Occipital lobe (tissue), 2 donors: ENCODE measurements around the gene UNK. TPM values are rescaled to one million over a fixed set of nuclear protein-coding genes. Genes with fewer than 3 reads are reported as not detected.
"Not testable (repeated sequence)": the region's sequence is repeated elsewhere in the genome, so short reads cannot be mapped to it uniquely, and the experiment has no call there.

Experiments
- DNase-seq: peaks from one replicate; lab custom pipeline; 2025; lab: John Stamatoyannopoulos, UW
- total RNA-seq: library from RNA; depleted of rRNA; stranded (reverse); fragments of >200 nt; gene quantifications from one replicate; pipeline ENCODE4 v1.2.3, GENCODE V29; 2014

The UNK gene
- total RNA-seq, 1 donor from 2014 or later, result 29.2 TPM

DNA sequence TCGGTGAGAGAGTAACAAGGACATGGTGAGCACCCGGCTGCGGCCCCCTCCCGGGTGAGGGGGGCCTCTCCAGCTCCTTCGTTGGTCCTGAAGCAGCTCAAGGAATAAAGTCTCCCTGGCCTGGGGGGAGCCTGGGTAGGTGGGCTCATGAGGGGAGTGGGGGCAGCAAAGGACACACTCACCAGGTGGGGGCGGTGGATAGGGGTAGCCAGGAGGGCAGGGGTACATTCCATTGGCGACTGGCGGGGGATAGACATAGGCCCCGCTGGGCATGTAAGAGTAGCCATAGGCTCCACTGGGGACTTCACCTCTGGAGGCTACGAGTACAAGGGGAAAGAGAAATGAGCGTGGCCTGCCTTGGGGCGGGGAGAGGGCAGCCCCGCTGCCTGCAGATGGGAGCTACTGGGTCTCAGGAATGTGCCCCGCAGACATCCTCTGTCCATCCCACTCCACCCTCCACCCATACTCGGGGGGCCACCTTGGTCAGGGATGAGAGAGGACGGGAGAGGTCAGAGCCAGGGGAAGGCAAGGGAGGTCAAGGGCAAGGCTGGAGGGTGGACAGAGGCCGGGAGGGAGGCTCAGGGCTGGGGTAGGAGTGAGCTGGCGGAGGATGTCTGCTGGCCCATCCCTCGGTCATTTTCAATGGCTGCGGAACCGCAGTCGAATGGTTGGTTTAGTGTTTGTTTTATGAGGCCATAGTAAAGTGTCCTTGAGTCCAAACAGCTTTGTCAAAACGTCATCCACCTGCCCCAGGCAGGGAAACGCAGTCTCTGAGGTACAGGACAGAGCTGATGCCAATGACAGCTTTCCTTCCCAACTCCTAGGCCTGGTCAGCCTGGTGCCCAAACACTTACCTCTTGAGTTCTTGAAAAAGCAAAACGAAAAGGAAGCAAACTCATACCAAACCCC, 63.3 kb downstream of the UNK start:
- DNase-seq, result no peak

DNA sequence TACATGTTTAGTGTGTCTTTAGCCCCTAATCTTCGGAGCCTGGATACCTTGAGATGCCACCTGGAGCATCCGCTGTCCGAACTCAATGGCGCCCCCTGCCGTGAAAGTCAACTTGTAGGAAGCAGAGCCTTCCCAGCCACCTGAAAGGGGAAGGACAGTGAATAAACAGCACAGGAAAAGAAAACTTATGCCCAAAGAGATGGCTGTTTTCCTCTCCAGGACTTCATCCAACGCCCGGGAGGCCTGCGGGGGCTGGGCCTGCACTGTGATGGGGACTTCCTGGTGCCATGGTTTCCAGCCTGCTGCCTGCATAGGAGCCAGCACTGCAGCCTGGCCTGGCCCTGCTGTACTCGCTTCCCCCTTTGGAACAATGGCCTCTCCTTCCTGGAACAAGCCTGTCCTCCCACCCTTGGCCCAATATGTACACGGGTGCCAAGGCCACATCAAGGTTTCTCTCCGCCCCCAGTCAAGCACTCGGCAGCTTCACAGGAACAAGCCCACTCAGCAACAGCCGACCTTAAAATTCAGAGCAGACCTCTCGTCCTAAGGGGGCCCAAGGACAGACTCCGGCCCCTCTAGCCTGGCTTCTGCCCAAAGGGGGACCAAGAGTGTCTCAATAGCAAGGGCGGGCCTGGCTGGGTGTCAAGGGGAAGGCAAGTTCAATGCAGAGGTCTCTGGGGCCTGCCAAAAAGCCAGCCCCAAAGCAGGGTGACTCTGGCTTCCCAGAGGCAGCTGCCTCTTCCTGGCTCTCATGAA, 64.1 kb downstream of the UNK start:
- peak; percentile 46 for DNase-seq

- DNase-seq, result no peak
Measured at GRCh38 chr17:75849279-75849646, 64.7 kb downstream of the UNK start.

- no peak for DNase-seq
Measured at GRCh38 chr17:75849724-75850123, 65.1 kb downstream of the UNK start.

DNA sequence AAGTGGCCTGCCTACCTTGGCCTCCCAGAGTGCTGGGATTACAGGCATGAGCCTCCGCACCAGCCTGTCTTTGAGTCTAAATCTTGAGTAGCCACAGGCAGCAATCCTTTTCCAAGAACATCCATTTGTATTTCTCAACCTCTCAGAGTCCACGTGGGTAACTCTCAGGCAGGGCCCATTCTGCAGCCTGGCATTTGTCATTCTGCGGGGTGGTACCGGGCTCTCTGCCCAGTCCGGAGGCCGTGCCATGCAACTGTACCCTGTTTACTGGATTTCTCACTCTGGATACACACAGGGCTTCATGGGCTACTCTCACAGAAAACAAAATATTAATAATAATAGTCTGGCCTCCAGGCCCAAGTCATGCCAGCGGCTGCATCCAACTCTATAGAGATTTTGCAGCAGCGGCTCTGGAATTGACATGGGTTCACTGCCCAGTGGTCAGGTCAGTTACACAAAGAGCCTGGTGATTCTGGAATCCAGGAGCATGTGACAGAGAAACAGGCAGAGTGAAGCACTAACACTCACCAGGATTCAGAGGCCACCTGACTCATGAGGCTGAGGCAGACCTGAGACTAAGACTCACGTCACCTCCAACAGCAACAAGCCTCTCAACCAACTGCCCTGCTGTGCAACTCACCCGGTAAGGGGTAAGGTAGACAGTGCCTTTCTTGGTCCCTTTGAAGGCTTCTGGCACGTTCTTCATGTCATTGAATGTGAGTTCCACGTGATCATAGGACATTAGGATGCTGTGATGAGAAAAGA, 66.5 kb downstream of the UNK start:
- DNase-seq, result no peak

GRCh38 chr17:75851693-75851991, 67.0 kb downstream of the UNK start:
- DNase-seq, result not testable (repeated sequence)

DNA sequence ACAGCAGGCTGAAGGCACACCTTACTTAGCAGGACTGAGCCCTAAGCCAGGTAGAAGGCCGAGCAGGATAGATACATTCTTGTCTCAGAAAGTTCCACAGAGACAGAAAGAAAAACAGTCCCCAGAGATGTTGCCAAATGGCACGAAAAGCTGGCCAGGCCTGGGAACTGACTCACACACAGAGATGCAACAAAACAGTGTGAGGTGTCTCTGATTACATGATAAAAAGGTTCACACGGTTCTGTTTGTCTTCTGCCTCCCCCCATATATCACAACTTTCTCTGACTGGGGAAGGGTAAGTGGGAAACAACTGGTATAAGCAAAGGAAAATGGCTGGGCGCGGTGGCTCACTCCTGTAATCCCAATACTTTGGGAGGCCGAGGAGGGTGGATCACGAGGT, 68.8 kb downstream of the UNK start:
- DNase-seq, result no peak

DNA sequence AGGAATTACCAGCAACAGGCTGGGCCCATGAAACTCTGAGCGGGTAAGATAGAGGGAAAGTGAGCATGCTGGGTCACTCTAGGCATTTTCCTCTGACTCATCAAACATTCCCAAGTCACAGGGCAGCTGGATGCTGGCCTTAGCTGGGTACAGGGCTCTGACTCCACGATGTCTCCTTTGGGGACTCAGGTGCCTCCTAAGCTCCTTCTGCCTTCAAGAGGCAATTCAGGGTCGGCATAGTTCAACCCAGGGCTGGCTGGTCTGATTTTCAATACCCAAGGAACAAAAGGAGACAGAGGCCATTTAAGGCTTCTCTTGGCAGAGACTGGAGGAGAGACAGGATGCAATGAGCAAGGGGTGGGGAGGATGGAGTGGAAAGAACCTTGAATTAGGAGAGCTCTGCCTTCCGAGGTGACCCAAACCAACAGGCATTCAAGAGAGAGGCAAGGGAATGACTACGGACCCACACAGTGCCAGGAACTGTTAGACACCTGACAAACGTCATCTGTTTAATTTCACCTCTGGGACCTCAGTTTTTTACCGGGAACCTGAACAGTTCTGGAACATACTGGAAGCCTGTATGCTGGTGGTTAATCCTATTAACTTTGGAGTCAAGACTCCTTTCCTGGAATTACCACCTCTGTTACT, 69.6 kb downstream of the UNK start:
- no peak for DNase-seq

GRCh38 chr17:75854881-75855309, 70.3 kb downstream of the UNK start:
- no peak for DNase-seq

- peak; percentile 99 for DNase-seq
Measured at GRCh38 chr17:75855310-75856061, 70.9 kb downstream of the UNK start, which contains the start of gene WBP2. Gene WBP2 (minus strand): TSS chr17:75855335. CDS start chr17:75855297, 38 bp downstream.

GRCh38 chr17:75856062-75856756, 71.6 kb downstream of the UNK start:
- no peak for DNase-seq

- DNase-seq, result not testable (repeated sequence)
Measured at GRCh38 chr17:75859358-75859757, 74.8 kb downstream of the UNK start.

- no peak for DNase-seq
Measured at GRCh38 chr17:75861927-75862317, 77.3 kb downstream of the UNK start.

GRCh38 chr17:75864448-75864871, 79.9 kb downstream of the UNK start:
- no peak for DNase-seq

DNA sequence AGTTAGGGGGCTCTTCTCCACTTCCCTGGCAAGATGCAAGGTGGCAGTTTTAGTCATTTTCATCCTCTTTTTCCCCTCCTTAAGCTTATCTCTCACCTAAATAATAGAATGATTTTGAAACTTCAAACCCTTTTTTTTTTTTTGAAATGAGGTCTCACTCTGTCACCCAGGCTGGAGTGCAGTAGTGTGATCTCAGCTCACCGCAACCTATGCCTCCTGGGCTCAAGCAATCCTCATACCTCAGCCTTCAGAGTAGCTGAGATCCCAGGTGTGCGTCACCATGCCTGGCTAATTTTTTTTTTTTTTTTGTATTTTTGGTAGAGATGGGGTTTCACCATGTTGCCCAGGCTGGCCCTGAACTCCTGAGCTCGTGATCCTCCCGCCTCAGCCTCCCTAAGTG, 80.3 kb downstream of the UNK start:
- not testable (repeated sequence) for DNase-seq

DNA sequence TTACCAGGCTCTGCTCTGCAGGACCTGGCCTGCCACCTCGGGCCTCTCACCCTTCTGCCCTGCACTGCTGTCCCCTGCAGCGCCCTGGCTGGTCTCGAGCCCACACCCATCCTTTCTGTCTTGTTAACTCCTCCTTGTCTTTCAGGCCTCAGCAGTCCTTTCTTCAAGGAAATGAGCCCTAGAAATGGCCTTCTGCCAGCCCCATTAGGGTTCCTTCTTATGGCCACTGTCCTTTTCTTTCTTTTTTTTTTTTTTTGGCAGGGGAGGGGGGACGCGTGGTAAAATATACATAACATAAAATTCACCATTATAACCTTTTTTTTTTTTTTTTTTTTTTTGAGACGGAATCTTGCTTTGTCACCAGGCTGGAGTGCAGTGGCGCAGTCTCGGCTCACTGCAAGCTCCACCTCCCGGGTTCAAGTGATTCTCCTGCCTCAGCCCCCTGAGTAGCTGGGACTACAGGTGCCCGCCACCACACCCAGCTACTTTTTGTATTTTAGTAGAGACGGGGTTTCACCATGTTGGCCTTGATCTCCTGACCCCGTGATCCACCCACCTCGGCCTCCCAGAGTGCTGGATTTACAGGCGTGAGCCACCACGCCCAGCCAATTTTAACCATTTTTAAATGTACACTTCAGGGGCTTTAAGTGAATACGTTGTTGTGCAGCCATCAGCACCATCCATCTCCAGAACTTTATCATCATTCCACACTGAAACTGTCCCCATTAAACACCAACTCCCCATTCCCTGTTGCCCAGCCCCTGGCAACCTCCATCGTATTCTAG, 81.0 kb downstream of the UNK start:
- not testable (repeated sequence) for DNase-seq

GRCh38 chr17:75868730-75869281, 84.2 kb downstream of the UNK start:
- DNase-seq, result not testable (repeated sequence)

DNA sequence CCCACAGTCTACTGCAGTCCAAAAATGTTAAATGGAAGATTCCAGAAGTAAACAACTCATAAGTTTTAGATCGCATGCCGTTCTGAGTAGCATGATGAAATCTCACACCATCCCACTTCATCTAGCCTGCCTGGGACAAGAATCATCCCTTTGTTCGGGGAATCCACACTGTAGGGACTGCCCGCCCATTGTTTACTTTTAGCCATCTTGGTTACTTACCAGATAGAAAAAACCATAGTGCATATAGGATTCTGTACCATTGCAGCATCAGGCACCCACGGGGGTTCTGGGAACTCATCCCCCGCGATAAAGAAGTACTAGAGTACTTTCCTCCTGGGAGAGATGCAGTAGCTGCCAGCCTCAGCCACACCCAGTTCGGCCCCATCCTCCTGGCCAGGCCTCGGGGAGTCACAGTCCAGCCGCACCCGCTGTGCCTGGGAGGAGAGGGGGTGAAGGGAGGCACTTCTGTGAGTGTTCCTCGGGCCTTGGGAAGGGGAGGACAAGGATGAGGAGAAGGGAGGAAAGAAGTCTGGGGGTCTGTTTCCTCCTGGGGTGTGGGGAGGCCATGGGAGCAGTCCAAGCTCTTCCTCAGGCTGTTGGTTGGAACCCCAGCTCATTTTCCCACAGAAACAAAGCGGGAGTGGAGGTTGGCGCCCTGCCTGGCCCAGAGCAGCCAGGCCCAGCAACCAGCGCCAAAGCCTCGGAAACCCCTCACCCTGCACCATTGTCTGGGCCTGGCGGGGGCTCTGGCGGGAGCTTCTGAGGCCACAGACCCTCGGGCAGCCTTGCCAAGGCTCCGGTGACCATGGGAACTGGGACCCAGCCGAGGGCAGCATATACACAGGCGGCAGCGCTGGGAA, 84.9 kb downstream of the UNK start:
- DNase-seq, result peak; percentile 66
